Loucy (cell line): Measurements from ENCODE around the gene KCNMA1.

Source experiments
- CTCF ChIP-seq: fragments of 200-600 bp; sonication (generic); conservative IDR thresholded peaks from 2 replicates; pipeline ENCODE4 v1.5.1; 2014; ENCODE audit warnings: mild to moderate bottlenecking, antibody characterized with exemption, low read length
- EZH2phosphoT487 ChIP-seq: fragments of 200-600 bp; IDR thresholded peaks from 2 replicates; pipeline ENCODE4 v1.6.1; 2018; ENCODE audit warnings: antibody characterized with exemption, mild to moderate bottlenecking, moderate library complexity, borderline replicate concordance

DNA sequence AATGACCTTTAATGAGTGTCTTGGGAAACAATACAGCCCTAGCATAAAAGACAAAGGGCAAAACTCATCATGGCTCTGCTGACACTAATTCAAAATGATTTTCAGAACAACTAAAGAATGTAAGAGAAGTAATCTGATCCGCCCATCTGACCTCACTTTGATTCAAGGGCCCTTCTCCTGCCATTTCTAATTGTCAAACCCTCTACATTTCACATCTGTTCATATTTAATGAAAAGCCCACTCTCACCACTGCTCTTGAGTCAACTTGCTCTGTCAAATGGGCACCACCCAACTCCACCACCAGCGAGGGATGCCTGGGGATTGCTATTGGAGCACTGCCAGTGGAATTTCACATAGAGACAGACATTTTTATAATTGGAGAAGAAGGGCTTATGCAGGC, 639.2 kb downstream of the KCNMA1 start:
- TF ChIP-seq CTCF (no peak), EZH2phosphoT487 (no peak)
